Stimulated activated CD4-positive, alpha-beta T cell treated with anti-CD3 and anti-CD28 coated beads, Interleukin-2, amount 100 ng/mL, for 24 hours (primary cell): ENCODE measurements around the gene IFT122.
"Not testable (repeated sequence)": the region's sequence is repeated elsewhere in the genome, so short reads cannot be mapped to it uniquely, and the experiment has no call there.

Experiments
- DNase-seq, 2 donors: peaks; one replicate each; pipeline ENCODE4 v3.0.0-alpha.2; 2020

Gene IFT122

GRCh38 chr3:129439817-129440617, at the start of gene IFT122, which contains the start of gene MBD4:
TSS of gene IFT122 (plus strand) at chr3:129440224. CDS start at chr3:129440331, 107 bp downstream.
TSS of gene MBD4 (minus strand) at chr3:129439948. CDS start at chr3:129439833, 115 bp downstream.
- peak; percentile 98 to 99 for DNase-seq

GRCh38 chr3:129391583-129391982, 48.4 kb upstream of the IFT122 start:
- DNase-seq = not testable (repeated sequence)

GRCh38 chr3:129392106-129392887, 47.7 kb upstream of the IFT122 start:
- not testable (repeated sequence) for DNase-seq

- no peak for DNase-seq
Measured at GRCh38 chr3:129393271-129393670, 46.8 kb upstream of the IFT122 start.

GRCh38 chr3:129393760-129394564, 46.1 kb upstream of the IFT122 start:
- not testable (repeated sequence) for DNase-seq

GRCh38 chr3:129398803-129399144, 41.2 kb upstream of the IFT122 start:
- DNase-seq = peak; percentile 24 to 27

- DNase-seq = peak; percentile 64 to 76
Measured at GRCh38 chr3:129399145-129399894, 40.7 kb upstream of the IFT122 start.

- no peak for DNase-seq
Measured at GRCh38 chr3:129399895-129400357, 40.1 kb upstream of the IFT122 start.

- no peak for DNase-seq
Measured at GRCh38 chr3:129402210-129402609, 37.8 kb upstream of the IFT122 start.

- no peak for DNase-seq
Measured at GRCh38 chr3:129402616-129403015, 37.4 kb upstream of the IFT122 start.

- DNase-seq = no peak
Measured at GRCh38 chr3:129403450-129403849, 36.6 kb upstream of the IFT122 start.

GRCh38 chr3:129404130-129404529, 35.9 kb upstream of the IFT122 start:
- no peak for DNase-seq

GRCh38 chr3:129404610-129405009, 35.4 kb upstream of the IFT122 start:
- DNase-seq = no peak

GRCh38 chr3:129409541-129409940, 30.5 kb upstream of the IFT122 start:
- DNase-seq = no peak

GRCh38 chr3:129410971-129411370, 29.1 kb upstream of the IFT122 start:
- no peak for DNase-seq

- DNase-seq = no peak
Measured at GRCh38 chr3:129412542-129413198, 27.4 kb upstream of the IFT122 start.

- DNase-seq = not testable (repeated sequence)
Measured at GRCh38 chr3:129413238-129413637, 26.8 kb upstream of the IFT122 start.

- no peak for DNase-seq
Measured at GRCh38 chr3:129413687-129414506, 26.1 kb upstream of the IFT122 start.

GRCh38 chr3:129415378-129415777, 24.6 kb upstream of the IFT122 start:
- no peak for DNase-seq

GRCh38 chr3:129415830-129416229, 24.2 kb upstream of the IFT122 start:
- no peak for DNase-seq

GRCh38 chr3:129416415-129416814, 23.6 kb upstream of the IFT122 start:
- no peak for DNase-seq
